Mesenchymal stem cell (in vitro differentiated cells and primary cell): ENCODE measurements around the gene GSK3B.

ENCODE experiments used
- DNase-seq: peaks from one replicate; pipeline ENCODE4 v3.0.0-alpha.2; 2013
- H2AFZ ChIP-seq: one replicate; pipeline ENCODE4 v1.6.1; 2013; ENCODE audit warnings: low read depth, mild to moderate bottlenecking, control low read depth, inconsistent platforms, low read length, moderate library complexity
- H2AK5ac ChIP-seq: 2 replicates; pipeline ENCODE4 v1.6.1; 2013; ENCODE audit warnings: low read length, moderate library complexity, mild to moderate bottlenecking, inconsistent platforms; ENCODE audit not compliant: severe bottlenecking
- H2BK120ac ChIP-seq: one replicate; pipeline ENCODE4 v1.6.1; 2013; ENCODE audit warnings: low read depth, mild to moderate bottlenecking, inconsistent platforms, low read length, moderate library complexity
- H2BK12ac ChIP-seq, 2 experiments: one replicate each; pipeline ENCODE4 v1.6.1; 2013; ENCODE audit warnings: inconsistent platforms in 2 of 2, low read length in 2 of 2, mild to moderate bottlenecking in 2 of 2, moderate library complexity in 2 of 2, control low read depth in 1 of 2
- H2BK15ac ChIP-seq: one replicate; pipeline ENCODE4 v1.6.1; 2013; ENCODE audit warnings: mild to moderate bottlenecking, low read depth, inconsistent platforms; ENCODE audit not compliant: poor library complexity, severe bottlenecking
- H2BK5ac ChIP-seq: 2 replicates; pipeline ENCODE4 v1.6.1; 2013; ENCODE audit warnings: low read depth, mild to moderate bottlenecking, low read length, control low read depth, inconsistent platforms; ENCODE audit not compliant: poor library complexity, severe bottlenecking
- H3K14ac ChIP-seq, 2 experiments: one replicate each; pipeline ENCODE4 v1.6.1; 2013; ENCODE audit warnings: inconsistent platforms in 2 of 2, low read length in 2 of 2, control low read depth in 1 of 2, mild to moderate bottlenecking in 1 of 2, moderate library complexity in 1 of 2
- H3K18ac ChIP-seq, 2 experiments: one replicate each; pipeline ENCODE4 v1.6.1; 2013; ENCODE audit warnings: inconsistent platforms in 2 of 2, low read length in 2 of 2, control low read depth in 1 of 2, low read depth in 1 of 2, mild to moderate bottlenecking in 1 of 2
- H3K23ac ChIP-seq, 2 experiments: one replicate each; pipeline ENCODE4 v1.6.1; 2013; ENCODE audit warnings: inconsistent platforms in 2 of 2, low read length in 2 of 2, mild to moderate bottlenecking in 2 of 2, moderate library complexity in 2 of 2, control low read depth in 1 of 2
- H3K27ac ChIP-seq: 2 replicates; pipeline ENCODE4 v1.5.1; 2013; ENCODE audit warnings: mild to moderate bottlenecking, moderate library complexity, low read length, control low read depth, inconsistent platforms; ENCODE audit not compliant: poor library complexity, severe bottlenecking
- H3K27me3 ChIP-seq, 2 experiments: 2 replicates each; pipeline versions ENCODE4 v1.6.1 to v1.7.0; 2013; ENCODE audit warnings: low read length in 2 of 2, mild to moderate bottlenecking in 2 of 2, moderate library complexity in 2 of 2, control low read depth in 1 of 2, inconsistent platforms in 1 of 2; ENCODE audit not compliant: control insufficient read depth in 1 of 2, insufficient read depth in 1 of 2
- H3K36me3 ChIP-seq, 2 experiments: 2 replicates each; pipeline versions ENCODE4 v1.6.1 to v1.7.0; 2013; ENCODE audit warnings: low read length in 2 of 2, control low read depth in 1 of 2, inconsistent platforms in 1 of 2, low read depth in 1 of 2, mild to moderate bottlenecking in 1 of 2; ENCODE audit not compliant: insufficient read depth in 2 of 2, control insufficient read depth in 1 of 2
- H3K4ac ChIP-seq, 2 experiments: one replicate each; pipeline ENCODE4 v1.6.1; 2013; ENCODE audit warnings: inconsistent platforms in 2 of 2, low read length in 2 of 2, mild to moderate bottlenecking in 2 of 2, moderate library complexity in 2 of 2, control low read depth in 1 of 2, low read depth in 1 of 2
- H3K4me1 ChIP-seq: 2 replicates; pipeline ENCODE4 v1.6.1; 2013; ENCODE audit warnings: low read depth, low read length, control low read depth; ENCODE audit not compliant: control insufficient read depth, insufficient read depth
- H3K4me2 ChIP-seq: 2 replicates; pipeline ENCODE4 v1.6.1; 2013; ENCODE audit warnings: low read length, mild to moderate bottlenecking, inconsistent platforms; ENCODE audit not compliant: poor library complexity, severe bottlenecking
- H3K4me3 ChIP-seq, 2 experiments: 2 replicates each; pipeline versions ENCODE4 v1.5.1 to v1.7.0; 2013; ENCODE audit warnings: low read length in 2 of 2, mild to moderate bottlenecking in 2 of 2, control low read depth in 1 of 2, low read depth in 1 of 2; ENCODE audit not compliant: insufficient read depth in 1 of 2
- H3K79me1 ChIP-seq: replicated peaks from 2 replicates; pipeline ENCODE4 v1.6.1; 2013; ENCODE audit warnings: mild to moderate bottlenecking, control low read depth, low read length, inconsistent platforms; ENCODE audit not compliant: poor library complexity, severe bottlenecking
- H3K9ac ChIP-seq: 2 replicates; pipeline ENCODE4 v1.7.0; 2013; ENCODE audit warnings: mild to moderate bottlenecking, low read length, moderate library complexity
- H3K9me3 ChIP-seq: 2 replicates; pipeline ENCODE4 v1.7.0; 2013; ENCODE audit warnings: mild to moderate bottlenecking, low read length; ENCODE audit not compliant: control insufficient read depth
- H4K8ac ChIP-seq: one replicate; pipeline ENCODE4 v1.6.1; 2013; ENCODE audit warnings: inconsistent platforms, mild to moderate bottlenecking, low read length, moderate library complexity
- H4K91ac ChIP-seq: one replicate; pipeline ENCODE4 v1.6.1; 2013; ENCODE audit warnings: mild to moderate bottlenecking, low read length, inconsistent platforms
- WGBS: methylation state at CpG from one replicate; pipeline ENCODE4 v1.1.7; 2013; ENCODE audit warnings: mixed read lengths; 5-methylcytosine and 5-hydroxymethylcytosine counted together

Gene GSK3B

DNA sequence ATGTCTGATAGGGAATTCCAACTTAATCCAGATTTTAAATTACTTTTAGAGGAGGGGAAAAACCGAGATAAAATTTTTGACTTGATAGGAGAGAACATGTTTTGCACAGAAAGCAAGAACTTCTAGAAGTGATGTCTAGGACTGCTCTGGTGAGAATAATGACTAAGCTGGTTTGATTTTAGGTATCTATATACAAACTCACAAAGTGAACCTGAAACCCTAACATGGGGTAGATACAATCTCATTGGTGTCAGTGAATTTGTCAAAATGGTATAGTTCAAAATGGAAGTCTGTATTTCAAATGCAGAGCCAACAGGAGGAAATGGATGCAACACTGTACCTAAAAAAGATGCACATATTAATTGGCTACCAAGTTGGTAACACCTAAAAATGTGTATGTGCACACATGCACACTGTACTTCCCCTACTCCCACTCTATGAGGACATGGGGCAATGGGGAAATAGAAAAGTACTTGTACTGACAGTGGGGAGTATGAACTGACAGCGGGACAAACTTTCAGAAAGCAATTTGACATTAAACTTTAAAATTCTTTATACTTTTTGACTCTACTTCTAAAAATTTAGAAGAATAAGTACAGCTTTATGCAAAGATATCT lies 259.4 kb downstream of the GSK3B start:
- H3K4me2 ChIP-seq = no peak overlapping the region
- peaks cover 6% of the 10 kb centered on the region for H3K79me1 ChIP-seq
- no peaks in the 10 kb centered on the region for H3K9me3 ChIP-seq
- H3K23ac ChIP-seq = no peak overlapping the region
- no peak overlapping the region for H3K9ac ChIP-seq
- no peak overlapping the region for H3K27ac ChIP-seq
- no peak overlapping the region for H4K91ac ChIP-seq
- no peak overlapping the region for H4K8ac ChIP-seq
- H3K4ac ChIP-seq = no peak overlapping the region
- peaks cover 2% of the 10 kb centered on the region for H3K4me1 ChIP-seq
- peaks cover 3 to 43% of the 10 kb centered on the region in 2 experiments for H3K36me3 ChIP-seq
- no peak overlapping the region for H2BK12ac ChIP-seq
- no peak overlapping the region for H3K18ac ChIP-seq
- no peak overlapping the region for H2BK15ac ChIP-seq
- DNase-seq = no peak
- H2AK5ac ChIP-seq = no peak overlapping the region
- no CpG with 5 or more reads among the region's 2 CpGs for WGBS
- no peak overlapping the region for H3K4me3 ChIP-seq
- no peak overlapping the region for H3K14ac ChIP-seq
- no peak overlapping the region for H2BK120ac ChIP-seq
- H2BK5ac ChIP-seq = no peak overlapping the region
- no peaks in the 10 kb centered on the region for H3K27me3 ChIP-seq
- no peak overlapping the region for H2AFZ ChIP-seq

DNA sequence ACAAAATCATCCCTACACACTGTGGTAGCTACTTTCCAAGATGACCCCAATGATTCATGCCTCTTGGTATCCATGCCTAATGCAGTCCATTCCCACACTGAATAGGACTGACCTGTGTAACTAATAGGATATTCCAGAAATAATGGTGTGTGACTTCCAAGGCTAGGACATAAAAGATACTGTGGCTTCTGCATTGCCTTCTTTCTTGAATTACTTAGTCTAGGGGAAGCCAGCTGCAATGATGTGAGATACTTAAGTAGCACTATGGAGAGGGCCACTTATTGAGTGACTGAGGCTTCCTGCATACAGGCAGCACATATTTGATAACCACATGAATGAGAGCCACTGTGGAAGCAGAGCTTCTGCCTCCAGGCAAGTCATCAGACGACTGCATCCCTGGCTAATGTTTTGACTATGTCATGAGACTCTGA lies 262.3 kb downstream of the GSK3B start:
- H2BK12ac ChIP-seq = no peak overlapping the region
- peak; percentile 87 for DNase-seq
- H2AK5ac ChIP-seq = no peak overlapping the region
- H3K23ac ChIP-seq = no peak overlapping the region
- H2BK15ac ChIP-seq = no peak overlapping the region
- peak overlapping the region; percentile 59 for H3K27ac ChIP-seq
- no peak overlapping the region for H3K14ac ChIP-seq
- H3K18ac ChIP-seq = no peak overlapping the region
- no peak overlapping the region for H3K4me3 ChIP-seq
- H3K36me3 ChIP-seq = peaks cover 0 to 23% of the 10 kb centered on the region in 2 experiments
- H3K4ac ChIP-seq = no peak overlapping the region
- H4K91ac ChIP-seq = no peak overlapping the region
- no peaks in the 10 kb centered on the region for H3K9me3 ChIP-seq
- H4K8ac ChIP-seq = no peak overlapping the region
- H3K4me1 ChIP-seq = peaks cover 2% of the 10 kb centered on the region
- no peak overlapping the region for H2AFZ ChIP-seq
- H3K4me2 ChIP-seq = no peak overlapping the region
- H2BK120ac ChIP-seq = no peak overlapping the region
- H3K9ac ChIP-seq = no peak overlapping the region
- H2BK5ac ChIP-seq = no peak overlapping the region
- H3K27me3 ChIP-seq = no peaks in the 10 kb centered on the region
- peaks cover 17% of the 10 kb centered on the region for H3K79me1 ChIP-seq
- 38% methylated on average over 1 of the region's 1 CpG for WGBS

DNA sequence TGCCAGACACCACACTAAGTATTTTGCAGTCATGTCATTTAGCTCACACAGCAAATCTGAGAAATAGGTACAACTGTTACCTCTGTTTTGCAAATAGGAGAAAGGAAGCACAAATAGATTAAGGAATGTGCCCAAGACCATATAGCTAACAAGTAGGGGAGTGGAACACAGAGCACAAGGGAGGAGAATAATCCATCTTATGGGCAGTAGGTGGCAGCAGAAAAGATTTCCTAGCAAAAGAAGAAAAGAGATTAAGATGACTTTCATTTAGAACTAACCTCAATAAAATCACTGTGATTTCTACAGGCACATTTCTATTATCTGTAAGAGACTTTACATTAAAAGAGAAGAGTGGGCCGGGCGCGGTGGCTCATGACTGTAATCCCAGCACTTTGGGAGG lies 263.2 kb downstream of the GSK3B start:
- H2BK5ac ChIP-seq = no peak overlapping the region
- H3K9me3 ChIP-seq = no peaks in the 10 kb centered on the region
- WGBS = 71% methylated on average over 3 of the region's 3 CpGs
- no peak overlapping the region for H3K4me3 ChIP-seq
- no peak overlapping the region for H3K9ac ChIP-seq
- H4K91ac ChIP-seq = no peak overlapping the region
- H3K23ac ChIP-seq = no peak overlapping the region
- DNase-seq = peak; percentile 9
- H3K27ac ChIP-seq = no peak overlapping the region
- no peak overlapping the region for H3K18ac ChIP-seq
- no peak overlapping the region for H2AFZ ChIP-seq
- no peak overlapping the region for H2BK15ac ChIP-seq
- peaks cover 2 to 25% of the 10 kb centered on the region in 2 experiments for H3K36me3 ChIP-seq
- peaks cover 2% of the 10 kb centered on the region for H3K4me1 ChIP-seq
- H3K4ac ChIP-seq = no peak overlapping the region
- peaks cover 21% of the 10 kb centered on the region for H3K79me1 ChIP-seq
- no peak overlapping the region for H2BK12ac ChIP-seq
- H2BK120ac ChIP-seq = no peak overlapping the region
- H3K27me3 ChIP-seq = no peaks in the 10 kb centered on the region
- no peak overlapping the region for H3K4me2 ChIP-seq
- H3K14ac ChIP-seq = no peak overlapping the region
- H2AK5ac ChIP-seq = no peak overlapping the region
- no peak overlapping the region for H4K8ac ChIP-seq

DNA sequence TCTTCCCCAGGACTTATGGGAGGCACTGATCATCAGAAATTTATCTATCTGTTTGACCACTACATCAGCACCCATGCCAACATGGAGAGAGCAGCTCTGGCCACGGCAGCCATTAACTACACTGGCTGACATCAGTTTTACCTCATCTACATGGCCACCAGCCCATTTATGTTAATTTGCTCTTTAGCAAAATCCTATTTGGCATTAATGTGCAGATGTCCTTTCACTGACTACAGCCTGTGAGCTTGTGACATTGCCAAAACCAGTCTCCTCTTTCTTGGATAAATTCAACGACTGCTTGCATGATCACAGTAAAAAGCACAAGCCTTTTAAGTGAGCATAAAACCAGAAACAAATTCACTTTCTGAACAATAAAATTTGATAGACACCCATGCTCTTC lies 264.8 kb downstream of the GSK3B start:
- no peak overlapping the region for H3K4ac ChIP-seq
- no peak overlapping the region for H3K23ac ChIP-seq
- H3K79me1 ChIP-seq = peaks cover 23% of the 10 kb centered on the region
- H2BK15ac ChIP-seq = no peak overlapping the region
- H2BK5ac ChIP-seq = no peak overlapping the region
- H3K4me1 ChIP-seq = peaks cover 2% of the 10 kb centered on the region
- H3K27ac ChIP-seq = no peak overlapping the region
- no peak overlapping the region for H3K4me3 ChIP-seq
- no peak overlapping the region for H3K9ac ChIP-seq
- WGBS = 99% methylated on average over 2 of the region's 2 CpGs
- no peak for DNase-seq
- H3K36me3 ChIP-seq = peaks cover 9 to 37% of the 10 kb centered on the region in 2 experiments
- H3K27me3 ChIP-seq = no peaks in the 10 kb centered on the region
- no peak overlapping the region for H4K8ac ChIP-seq
- H3K4me2 ChIP-seq = no peak overlapping the region
- H2AK5ac ChIP-seq = no peak overlapping the region
- H3K14ac ChIP-seq = no peak overlapping the region
- H2AFZ ChIP-seq = no peak overlapping the region
- no peak overlapping the region for H3K18ac ChIP-seq
- H4K91ac ChIP-seq = no peak overlapping the region
- no peak overlapping the region for H2BK12ac ChIP-seq
- H2BK120ac ChIP-seq = no peak overlapping the region
- H3K9me3 ChIP-seq = no peaks in the 10 kb centered on the region
